ENCODE data around the gene CPLX4.

CPLX4 gene

GRCh38 chr18:59308248-59308937 is 10.1 kb downstream of the CPLX4 start:
- H3K4me3 ChIP-seq (ENCODE audit: low read depth, low read length), result peak overlapping the region; percentile 41
- no peaks in the 10 kb centered on the region for H3K36me3 ChIP-seq (ENCODE audit: control insufficient read depth in 2 of 2, insufficient read depth in 1 of 2, low read length in 2 of 2)
- peaks cover 5% of the 10 kb centered on the region for H3K4me1 ChIP-seq (ENCODE audit: control insufficient read depth, insufficient read depth, low read length)
- H3K9me3 ChIP-seq (ENCODE audit: control insufficient read depth, insufficient read depth, low read depth, low read length), result no peaks in the 10 kb centered on the region
- ChIA-PET POLR2A (interaction anchor here (1.6 kb wide), 1 partner anchor 94 kb away, joined by 6 read pairs; no protein-coding TSS in a partner anchor), CTCF (interaction anchor here (0.5 to 8.3 kb wide), 38 partner anchors 8 to 1241 kb away, joined by 3 to 163 read pairs (median 4); partner anchors contain the start of gene CPLX4)
- H3K27ac ChIP-seq (ENCODE audit: extremely low read depth, low read depth, low read length), result no peak overlapping the region
- 0 out of 2 replicates have a peak, but pooled peaks have one; percentile 16 for TF ChIP-seq ZNF629 (tag by site-specific recombination; IDR thresholded peaks at IDR 0.05)
- peak; percentile 20; the same call in 1 of the 2 replicates for TF ChIP-seq ZNF561 (tag by site-specific recombination; IDR thresholded peaks at IDR 0.05; ENCODE audit: borderline replicate concordance)
- TF ChIP-seq CTCF (tag by site-specific recombination; IDR thresholded peaks at IDR 0.05), result peak; percentile 94
- TF ChIP-seq ZBTB17 (tag by site-specific recombination; IDR thresholded peaks at IDR 0.05), result peak; percentile 48
- TF ChIP-seq ZFHX2 (tag by site-specific recombination; conservative IDR thresholded peaks at IDR 0.05), result peak; percentile 24; the same call in 1 of the 2 replicates
- TF ChIP-seq GLIS1 (tag by site-specific recombination; IDR thresholded peaks at IDR 0.05), result peak; percentile 85
- TF ChIP-seq ZNF366 (tag by site-specific recombination; conservative IDR thresholded peaks at IDR 0.05), result no peak
- TF ChIP-seq ZNF2 (tag by site-specific recombination; IDR thresholded peaks at IDR 0.05), result peak; percentile 73
- TF ChIP-seq ZNF416 (tag by site-specific recombination; IDR thresholded peaks at IDR 0.05), result no peak
- peak; percentile 41 for TF ChIP-seq ZNF654 (tag by site-specific recombination; IDR thresholded peaks at IDR 0.05; ENCODE audit: low read depth)
- no peak for TF ChIP-seq ZNF274 (IDR thresholded peaks at IDR 0.05; ENCODE audit: low read length)
- no peak for TF ChIP-seq ZNF274 (tag by site-specific recombination; IDR thresholded peaks at IDR 0.05; ENCODE audit: borderline replicate concordance)
- TF ChIP-seq PRDM4 (tag by site-specific recombination; IDR thresholded peaks at IDR 0.05), result no peak
- no peak for TF ChIP-seq ZNF571 (tag by site-specific recombination; IDR thresholded peaks at IDR 0.05)
- no peak for TF ChIP-seq ZNF792 (tag by site-specific recombination; IDR thresholded peaks at IDR 0.05)
- no peak for TF ChIP-seq ZNF114 (tag by site-specific recombination; IDR thresholded peaks at IDR 0.05)
- no peak for TF ChIP-seq EGR2 (tag by site-specific recombination; IDR thresholded peaks at IDR 0.05; ENCODE audit: low read depth)
- peak; percentile 94 for TF ChIP-seq ZNF423 (tag by site-specific recombination; IDR thresholded peaks at IDR 0.05)
- TF ChIP-seq ZNF184 (tag by site-specific recombination; IDR thresholded peaks at IDR 0.05), result no peak
- peak; percentile 33 for TF ChIP-seq PATZ1 (tag by site-specific recombination; IDR thresholded peaks at IDR 0.05)
- peak; percentile 88; the same call in 1 of the 2 replicates for TF ChIP-seq ZFP37 (tag by site-specific recombination; IDR thresholded peaks at IDR 0.05)
- peak; percentile 79 for TF ChIP-seq ZSCAN30 (tag by site-specific recombination; IDR thresholded peaks at IDR 0.05)
- TF ChIP-seq ZNF843 (tag by site-specific recombination; IDR thresholded peaks at IDR 0.05), result peak; percentile 37; the same call in 1 of the 2 replicates
- TF ChIP-seq ZXDB (tag by site-specific recombination; IDR thresholded peaks at IDR 0.05), result no peak; the same call in 1 of the 2 replicates
- TF ChIP-seq GLI4 (tag by site-specific recombination; IDR thresholded peaks at IDR 0.05), result no peak
- peak; percentile 42; the same call in 1 of the 2 replicates for TF ChIP-seq ZNF692 (tag by site-specific recombination; IDR thresholded peaks at IDR 0.05)
- TF ChIP-seq ZBTB8A (tag by site-specific recombination; IDR thresholded peaks at IDR 0.05), result peak; percentile 63
- TF ChIP-seq ZIC2 (tag by site-specific recombination; IDR thresholded peaks at IDR 0.05), result peak; percentile 81
- TF ChIP-seq SCRT2 (tag by site-specific recombination; IDR thresholded peaks at IDR 0.05), result peak; percentile 80
- TF ChIP-seq ZNF600 (tag by site-specific recombination; IDR thresholded peaks at IDR 0.05), result peak; percentile 99
- TF ChIP-seq ZNF501 (tag by site-specific recombination; IDR thresholded peaks at IDR 0.05), result peak; percentile 58; the same call in 1 of the 2 replicates
